GM19468 (cell line): ENCODE data around the gene SDK1.

Experiments used
- ATAC-seq: cut with Tn5 transposase; IDR thresholded peaks from one replicate; pipeline ENCODE4 v1.9.1; 2021; ENCODE audit warnings: mild to moderate bottlenecking, moderate library complexity, moderate number of reproducible peaks; ENCODE audit not compliant: unreplicated experiment; ENCODE audit errors: extremely low read depth

Gene SDK1

DNA sequence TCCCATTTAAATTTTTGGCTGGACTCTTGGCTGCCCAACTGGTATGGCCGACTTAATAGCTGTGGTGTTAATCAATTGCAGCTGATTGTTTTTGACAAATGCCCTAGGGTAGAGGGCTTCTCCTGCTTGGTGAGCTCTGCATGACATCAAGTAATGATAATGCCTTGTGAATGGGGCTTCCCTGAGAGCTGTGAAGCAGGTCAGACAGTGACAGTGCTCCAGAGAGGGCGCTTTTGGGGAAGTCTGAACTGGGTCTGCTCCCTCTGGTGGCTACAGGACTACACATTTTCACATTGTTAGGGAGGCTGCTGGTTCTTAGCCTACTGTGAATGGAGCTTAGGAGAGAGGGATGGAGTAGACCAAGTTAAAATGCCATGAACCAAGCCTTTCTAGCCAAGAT lies 98.8 kb downstream of the SDK1 start:
- ATAC-seq, result no peak

DNA sequence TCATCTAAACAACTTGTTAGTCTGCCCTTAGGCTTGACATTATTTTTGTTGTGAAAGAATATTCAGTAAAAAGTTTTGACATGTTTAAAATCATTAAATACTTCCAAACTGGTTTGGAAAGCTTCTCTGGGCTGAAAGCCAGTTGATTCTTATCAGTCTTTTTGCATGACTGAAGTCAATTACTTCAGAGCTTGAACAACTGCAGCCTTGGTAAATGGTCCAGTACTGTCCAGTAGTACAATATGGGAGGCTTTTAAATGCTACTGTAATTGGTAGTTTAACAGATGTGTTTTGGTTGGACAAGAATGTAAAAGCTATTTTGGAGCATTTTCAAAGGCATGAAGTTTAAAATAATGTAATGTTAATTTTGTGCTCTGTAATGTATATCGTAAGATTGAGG lies 103.4 kb downstream of the SDK1 start:
- ATAC-seq, result no peak

DNA sequence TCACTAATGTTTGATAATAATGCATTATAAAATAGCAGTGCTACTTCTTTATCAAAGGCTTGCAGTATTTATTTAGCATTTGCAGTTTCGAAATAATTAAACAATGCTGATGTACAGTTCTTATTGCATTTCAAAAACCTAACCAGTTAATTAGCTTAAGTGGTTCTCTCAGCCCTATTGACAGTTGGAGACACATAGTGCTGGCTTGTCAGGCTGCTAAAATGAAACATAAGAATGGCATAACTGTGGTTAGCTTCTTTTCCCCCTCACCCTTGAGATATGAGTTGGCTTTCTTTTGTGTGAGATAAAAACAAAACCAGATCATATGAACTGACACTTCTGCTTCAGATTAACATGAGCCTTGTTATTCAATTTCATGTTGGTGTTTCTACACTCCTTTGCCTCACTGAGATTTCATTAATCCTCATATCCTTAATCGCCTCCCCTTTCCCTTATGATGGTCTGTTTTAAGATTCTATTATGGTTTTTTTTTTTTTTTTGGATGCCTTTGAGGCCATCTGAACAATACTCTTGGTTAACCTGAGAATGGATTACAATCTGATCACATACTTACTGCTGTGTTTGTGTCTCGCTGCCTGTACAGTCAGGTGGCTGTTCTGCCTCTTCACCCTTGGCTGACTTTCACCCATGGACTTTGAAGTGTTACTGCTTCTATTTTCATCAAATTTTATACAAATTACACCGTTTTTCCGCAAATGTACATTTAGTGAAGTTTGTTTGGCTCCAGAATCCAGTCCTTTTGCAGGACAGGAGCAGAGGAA lies 108.0 kb downstream of the SDK1 start:
- no peak for ATAC-seq

DNA sequence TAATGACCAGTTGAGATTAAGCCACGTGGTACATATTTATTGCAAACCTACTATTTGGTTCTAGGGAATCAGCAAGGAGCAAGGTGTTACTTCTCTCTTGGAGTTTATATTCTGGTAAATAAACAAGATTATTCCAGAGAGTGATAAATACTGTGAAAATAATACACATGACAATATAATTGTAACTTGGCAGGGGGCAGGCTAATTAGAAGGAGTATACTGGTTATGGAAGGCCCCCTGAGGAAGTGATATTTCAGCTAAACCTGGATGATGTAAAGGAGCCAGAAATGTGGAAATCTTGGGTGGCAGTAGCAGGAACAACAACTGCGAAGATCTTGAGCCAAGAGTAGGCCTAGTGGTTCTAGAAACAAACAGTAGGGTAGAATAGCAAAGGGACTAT lies 111.8 kb downstream of the SDK1 start:
- no peak for ATAC-seq

DNA sequence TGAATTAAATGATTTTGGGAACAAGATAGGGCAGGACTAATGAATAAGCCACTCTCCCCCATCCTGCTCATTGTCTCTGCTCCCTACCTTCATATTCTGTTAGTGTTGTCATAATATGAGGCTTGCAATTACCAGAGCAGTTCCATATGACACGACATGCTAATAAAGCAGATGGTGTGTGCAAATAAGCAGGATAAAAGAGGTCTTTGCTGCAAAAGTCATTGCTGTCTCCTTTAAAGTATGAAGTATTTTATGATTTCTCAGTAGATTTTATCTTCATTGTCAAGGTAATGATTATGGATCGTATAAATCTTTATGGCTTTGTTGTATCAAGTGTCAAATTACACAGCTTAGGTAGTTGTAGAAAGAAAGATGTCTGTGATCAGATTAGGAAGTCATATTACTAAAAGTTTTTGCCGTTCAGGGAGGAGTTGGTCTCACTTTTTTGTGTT lies 114.8 kb downstream of the SDK1 start:
- no peak for ATAC-seq

DNA sequence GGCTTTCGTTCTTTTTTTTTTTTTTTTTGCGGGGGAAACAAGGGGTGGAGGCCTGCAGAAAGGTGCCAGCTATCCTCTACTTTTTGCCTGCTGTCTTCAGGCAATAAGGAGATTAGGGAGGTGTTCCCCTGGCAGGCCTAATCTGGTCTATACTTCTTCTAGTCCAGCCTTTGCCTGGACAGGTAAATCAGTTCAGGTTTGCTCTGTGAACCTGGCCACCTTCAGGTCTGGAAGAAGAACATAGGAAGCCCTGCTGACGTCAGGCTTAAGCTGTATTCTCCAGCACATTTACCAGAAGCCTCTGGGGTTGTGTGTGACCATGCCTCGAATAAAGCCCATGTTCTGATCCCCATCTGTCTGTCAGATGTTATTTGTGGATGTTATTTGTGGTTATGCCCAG lies 115.4 kb downstream of the SDK1 start:
- no peak for ATAC-seq

DNA sequence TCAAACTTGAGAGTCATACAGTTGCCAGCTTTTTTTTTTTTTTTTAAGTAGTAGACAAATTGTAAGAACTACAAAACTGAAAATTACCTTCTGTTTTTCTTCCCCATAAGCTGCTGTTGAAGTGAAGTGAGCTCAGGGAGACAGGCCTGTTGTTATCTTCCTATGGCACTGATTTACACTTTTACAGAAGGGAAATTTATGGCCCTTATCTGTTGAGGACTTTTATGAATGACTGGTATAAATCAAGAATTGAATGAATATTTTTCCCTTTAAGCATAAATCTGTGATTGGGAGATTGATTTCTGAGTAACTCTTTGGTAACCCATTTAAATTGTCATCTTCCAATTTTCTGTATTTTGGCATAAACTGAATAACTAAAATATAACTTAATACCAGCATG lies 124.0 kb downstream of the SDK1 start:
- no peak for ATAC-seq

DNA sequence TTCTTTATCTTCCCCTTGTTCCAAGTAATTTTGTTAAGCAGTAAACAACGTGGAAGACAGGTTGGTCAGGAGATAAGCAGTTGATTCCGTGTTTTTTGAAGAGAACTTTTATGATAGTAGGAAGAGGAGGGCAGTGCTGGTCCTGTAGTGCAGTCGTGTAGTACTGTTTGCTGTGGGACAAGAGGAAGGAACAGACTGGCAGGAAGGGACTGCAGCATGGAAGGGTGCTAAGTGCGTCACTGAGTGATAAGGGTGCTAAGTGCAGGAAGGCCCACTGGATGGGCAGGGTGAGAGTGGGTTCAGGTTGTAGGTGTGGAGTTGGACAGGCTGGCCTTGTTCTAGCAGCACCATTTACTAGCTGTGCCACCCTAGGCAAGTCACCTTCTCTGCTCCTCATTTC lies 125.0 kb downstream of the SDK1 start:
- ATAC-seq, result no peak

DNA sequence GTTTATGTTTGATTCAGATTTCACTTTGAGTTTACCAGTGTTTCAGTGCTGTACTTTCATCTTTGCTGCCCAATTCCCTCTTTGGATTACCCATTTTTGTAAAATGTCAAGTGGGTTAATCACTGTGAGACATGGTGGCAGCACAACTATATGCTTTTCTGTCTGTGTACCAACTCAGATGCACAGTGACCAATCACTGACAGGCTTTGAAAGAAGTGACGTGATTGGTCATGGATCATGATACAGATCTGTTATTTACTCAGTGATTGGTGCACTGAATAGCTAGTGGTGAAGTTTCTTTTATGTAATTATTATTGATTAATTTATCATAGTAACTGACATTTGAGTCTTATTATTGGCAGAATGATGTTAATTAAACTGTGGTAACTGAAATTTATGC lies 126.9 kb downstream of the SDK1 start:
- ATAC-seq, result no peak

DNA sequence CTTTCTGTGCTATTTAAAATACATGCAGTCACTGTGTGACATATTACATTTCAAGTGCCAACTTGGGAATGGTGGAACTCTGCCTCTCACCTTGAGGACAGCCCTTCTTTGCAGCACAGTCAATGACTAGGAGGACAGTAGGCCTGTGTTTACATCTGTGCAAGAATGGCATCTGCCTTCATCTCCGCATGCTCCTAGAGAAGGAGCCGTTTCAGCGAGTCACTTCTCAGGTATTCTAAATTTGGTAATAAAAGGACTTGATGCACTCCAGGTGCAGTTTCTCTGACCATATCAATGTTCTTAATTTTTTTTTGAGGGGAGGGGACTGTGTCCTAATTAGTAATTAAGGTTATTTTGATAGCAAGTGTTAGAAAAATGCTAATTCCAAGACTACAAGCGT lies 128.9 kb downstream of the SDK1 start:
- ATAC-seq, result no peak

DNA sequence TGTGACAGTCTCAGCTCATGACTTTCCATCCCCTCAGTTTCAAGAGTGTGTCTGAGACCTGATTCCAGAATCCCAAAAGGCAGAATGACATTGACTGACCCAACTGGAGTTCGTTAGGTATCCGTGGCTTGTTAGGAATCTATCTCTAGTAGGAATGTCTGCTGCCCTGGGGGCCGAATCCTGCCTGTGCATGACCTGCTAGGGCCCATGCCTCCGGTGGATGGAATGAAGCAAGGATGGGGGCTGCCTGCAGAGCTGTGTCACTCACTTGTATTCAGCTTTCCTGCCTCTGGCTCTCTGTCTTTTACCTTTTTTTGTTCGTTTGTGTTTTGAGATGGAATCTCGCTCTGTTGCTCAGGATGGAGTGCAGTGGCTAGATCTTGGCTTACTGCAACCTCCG lies 129.5 kb downstream of the SDK1 start:
- ATAC-seq, result no peak

DNA sequence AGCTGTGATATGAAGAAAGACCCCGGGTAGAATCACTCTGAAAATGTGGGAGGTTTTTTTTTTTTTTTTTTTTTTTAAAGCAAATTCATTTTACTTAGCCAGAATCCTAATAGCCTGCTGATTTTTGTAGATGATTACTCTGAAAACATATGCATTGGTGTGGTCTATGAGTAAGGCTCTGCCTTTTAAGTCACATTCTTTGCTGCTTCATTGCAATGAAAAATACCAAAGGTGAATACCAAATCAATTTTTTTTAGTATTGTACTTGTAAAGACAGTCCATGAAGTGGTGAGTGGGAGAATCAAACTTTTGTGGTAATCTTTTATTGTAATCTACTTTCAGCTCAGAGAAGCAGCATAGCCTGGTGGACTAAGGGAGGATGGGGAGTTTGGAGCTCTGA lies 130.3 kb downstream of the SDK1 start:
- no peak for ATAC-seq

DNA sequence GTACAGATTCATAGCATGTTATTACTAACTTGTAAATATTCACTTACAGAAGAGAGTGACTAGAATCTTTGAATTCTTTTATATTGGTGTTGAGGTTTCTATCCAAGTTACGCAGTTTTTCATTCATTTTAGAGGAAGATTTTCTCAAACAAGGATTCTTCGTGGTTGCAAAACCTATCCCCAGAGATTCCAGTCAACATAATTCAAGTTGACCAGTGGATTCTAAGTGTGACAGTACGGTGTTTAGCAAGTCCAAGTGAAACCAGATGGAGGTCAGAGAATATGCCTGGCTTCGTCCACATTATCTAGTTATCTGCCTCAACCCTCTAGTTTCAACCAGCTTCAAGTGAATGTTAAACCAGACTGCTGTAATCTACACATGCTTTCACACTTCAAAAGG lies 131.9 kb downstream of the SDK1 start:
- ATAC-seq, result no peak

DNA sequence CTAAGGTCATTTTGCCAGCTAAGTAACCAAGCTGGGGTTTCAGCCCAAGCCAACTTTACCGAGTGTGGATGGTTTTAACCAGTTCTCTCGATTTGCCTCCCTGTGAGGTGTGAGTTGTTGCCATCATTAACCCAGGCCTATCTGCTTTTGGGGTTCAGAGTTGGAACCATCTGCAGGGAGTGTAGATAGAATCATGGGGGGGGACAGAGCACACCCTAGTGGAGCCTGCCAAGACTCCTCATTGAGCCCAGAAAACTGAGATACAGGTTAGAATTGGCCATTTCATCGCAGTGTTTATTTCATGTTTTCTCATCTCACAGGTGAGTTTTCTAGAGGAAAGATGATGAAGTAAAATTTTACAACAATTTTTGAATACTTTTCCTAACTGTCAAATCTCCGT lies 133.6 kb downstream of the SDK1 start:
- ATAC-seq, result no peak

DNA sequence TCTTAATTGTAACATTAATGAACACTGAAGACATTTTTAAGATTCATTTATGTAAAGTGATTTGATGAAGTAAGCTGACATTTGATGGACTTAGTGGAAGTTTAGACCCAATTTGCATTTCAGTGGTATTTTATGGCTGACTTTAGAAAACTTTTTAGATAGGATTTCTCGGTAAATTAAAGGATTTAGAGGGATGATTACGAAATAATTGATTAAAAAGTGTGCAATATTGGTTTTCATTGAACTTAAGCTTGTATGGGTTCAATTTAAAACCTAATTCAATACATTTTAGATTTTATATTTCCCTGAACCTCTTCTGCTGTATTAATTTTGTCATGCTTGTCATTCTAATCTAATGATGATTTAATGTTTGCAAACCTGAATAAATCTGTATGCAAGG lies 135.1 kb downstream of the SDK1 start:
- no peak for ATAC-seq

DNA sequence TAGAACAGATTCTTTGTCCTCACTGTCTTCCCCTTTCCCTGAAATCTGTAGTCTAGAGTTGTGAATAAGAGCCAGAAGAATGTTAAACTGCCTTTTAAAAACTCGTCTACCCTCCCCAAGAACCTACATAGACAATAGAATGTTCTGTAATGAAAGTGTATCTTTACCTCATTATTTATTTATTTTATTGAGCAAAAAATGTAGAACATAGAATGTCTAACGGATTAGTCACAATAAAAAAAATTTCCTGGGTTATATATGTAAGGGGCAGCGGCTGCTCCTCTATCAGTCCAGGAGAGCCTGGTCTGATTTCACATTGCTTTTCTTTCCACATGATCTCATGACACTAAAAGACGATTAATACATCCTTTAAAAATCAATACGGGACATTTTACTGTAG lies 135.7 kb downstream of the SDK1 start:
- ATAC-seq, result no peak

DNA sequence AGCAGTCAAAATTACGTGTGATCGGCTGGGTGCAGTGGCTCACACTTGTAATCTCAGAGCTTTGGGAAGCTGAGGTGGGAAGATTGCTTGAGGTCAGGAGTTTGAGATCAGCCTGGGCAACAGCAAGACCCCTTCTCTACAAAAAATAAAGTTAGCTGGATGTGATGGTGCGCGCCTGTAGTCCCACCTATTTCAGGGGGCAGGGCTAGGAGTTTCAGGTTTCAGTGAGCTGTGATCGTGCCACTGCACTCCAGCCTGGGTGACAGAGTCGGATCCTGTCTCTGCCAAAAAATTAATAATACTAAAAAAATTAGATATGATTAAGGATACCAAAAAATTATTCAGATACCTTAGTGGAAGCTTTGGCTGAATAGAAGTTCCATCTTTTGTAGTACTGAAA lies 136.4 kb downstream of the SDK1 start:
- no peak for ATAC-seq

DNA sequence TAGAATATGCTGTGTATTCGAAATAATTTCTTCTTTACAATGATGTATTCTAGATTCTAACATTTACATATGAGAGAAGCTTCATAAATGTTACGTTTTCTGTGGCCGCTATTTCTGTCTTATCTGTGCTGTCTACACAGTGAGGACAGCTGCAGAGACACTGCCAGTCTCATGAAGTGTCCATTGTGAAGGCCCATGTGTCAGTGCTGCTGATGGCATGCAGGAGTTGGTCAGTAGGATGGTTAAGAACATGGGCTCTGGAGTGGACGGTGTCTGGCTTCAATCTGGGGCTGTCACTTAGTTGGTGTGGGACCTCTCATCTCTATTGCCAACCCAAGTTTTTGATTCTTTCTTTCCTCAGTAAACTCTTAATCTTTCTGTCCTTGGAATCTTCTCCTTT lies 137.3 kb downstream of the SDK1 start:
- ATAC-seq, result no peak

DNA sequence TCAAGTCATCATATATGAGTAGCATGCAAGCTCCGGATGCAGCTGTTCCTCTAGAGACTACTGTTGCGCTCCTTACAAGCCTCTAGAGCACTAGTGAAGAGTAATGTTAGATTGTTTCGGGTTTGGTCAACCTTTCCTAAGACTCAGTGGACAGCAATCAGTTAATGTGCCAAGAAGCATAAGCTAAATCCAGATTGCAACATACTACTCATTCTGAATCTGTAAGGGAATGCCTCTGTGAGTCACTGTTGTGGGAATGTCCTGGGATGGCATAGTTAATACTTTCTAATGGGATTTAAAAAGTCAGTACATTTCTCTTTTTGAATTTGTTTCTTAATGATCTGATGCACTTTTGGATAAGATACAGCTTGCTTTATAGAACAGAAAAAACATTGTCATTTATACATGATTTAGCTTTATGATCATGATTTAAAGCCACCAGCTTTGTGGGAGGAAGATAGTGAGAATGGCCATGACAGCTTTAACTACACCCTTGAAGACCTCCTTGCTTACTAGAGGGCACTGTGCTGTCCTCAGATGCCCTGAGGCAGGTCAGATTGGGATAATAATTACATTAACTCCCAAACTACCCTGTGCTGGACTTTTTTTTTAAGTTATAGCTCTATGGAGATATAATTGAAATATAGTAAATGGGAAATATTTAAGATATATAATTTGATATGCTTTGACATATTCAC lies 138.4 kb downstream of the SDK1 start:
- no peak for ATAC-seq

DNA sequence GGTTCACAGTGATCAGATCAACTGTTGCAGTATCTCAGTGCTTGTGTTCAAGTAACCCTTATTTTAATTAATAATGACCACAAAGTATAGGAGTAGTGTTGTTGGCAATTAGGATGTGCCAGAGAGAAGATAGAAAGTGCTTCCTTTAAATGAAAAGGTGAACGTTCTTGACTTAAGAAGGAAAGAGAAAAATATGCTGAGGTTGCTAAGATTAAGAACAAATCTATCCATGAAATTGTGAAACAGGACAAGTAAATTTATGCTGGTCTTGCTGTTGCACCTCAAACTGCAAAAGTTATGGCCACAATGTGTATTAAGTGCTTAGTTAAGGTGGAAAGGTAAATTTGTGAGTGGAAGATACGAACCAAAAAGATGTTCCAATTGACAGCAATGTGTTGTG lies 139.5 kb downstream of the SDK1 start:
- no peak for ATAC-seq

DNA sequence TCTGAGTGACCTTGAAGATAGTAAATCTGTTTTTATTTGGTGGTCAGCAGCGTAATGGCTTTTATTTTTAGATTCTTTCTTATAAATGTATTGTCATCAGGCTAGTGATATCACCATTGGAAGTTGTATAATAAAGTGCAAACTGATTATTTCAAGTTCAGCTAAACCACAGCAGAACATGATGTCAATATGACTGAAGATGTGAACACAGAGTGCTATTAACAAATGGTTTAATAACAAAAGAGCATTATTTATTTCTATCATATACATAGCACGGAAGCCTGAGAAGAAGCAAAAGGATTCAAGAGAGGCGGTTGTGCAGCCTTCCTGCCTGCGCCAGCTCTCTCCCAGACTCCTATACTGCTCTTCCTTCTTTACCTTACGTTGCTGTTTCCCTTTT lies 142.7 kb downstream of the SDK1 start:
- no peak for ATAC-seq

DNA sequence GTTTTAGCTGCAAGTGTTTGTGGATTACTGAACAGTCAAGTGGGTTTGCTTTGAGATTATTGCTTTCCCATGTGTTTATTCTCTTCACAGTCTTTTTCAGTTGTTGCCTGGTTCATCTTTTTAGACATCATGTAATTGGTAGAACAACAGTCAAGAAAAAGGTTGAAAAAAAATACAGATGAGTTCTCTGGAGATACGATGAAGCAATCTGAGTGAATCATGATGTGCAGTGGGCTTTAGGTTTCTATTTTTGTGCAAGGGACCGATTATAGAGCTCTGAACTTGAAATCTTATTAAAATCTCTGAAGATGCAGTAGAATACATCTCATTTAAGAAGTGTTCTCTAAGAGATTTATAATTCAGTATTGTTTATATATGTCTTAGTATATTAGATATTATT lies 145.7 kb downstream of the SDK1 start:
- ATAC-seq, result no peak
